ENCODE results near the gene BTNL9. TPM values are rescaled to one million over a fixed set of nuclear protein-coding genes. Genes with fewer than 3 reads are reported as not detected.

Gene BTNL9
- total and polyA plus RNA-seq, 9 of the 15 experiments (the other 6 are each of a cell fraction or from before 2014, with no cell fraction given) = 3.7 to 86.7 (median 29.4) TPM

DNA sequence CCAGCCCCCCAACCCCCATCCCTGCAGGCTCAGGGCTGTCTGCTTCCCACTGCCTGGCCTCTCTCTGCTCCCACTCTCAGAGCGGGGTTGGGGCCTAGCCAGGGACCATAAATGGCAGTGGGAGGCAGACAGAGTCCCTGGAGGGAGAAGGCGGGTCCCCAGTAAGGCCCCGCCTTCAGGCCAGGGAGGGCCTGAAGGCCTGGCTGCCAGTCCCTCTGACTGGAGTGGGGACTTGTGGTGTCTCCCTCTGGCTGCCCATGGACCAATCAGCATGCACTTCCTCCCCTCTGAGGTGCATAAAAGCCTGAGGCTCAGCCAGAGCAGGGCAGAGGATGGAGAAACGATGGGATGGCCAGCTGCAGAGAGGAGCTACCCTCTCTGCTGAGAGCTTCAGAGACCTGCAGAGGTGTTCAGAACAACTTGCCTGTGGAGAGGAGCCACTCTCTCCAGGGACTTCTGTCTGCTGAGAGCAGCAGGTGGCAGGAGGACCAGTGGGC lies 2.7 kb upstream of the BTNL9 start (continued):
- TF ChIP-seq THRA (IDR thresholded peaks at IDR 0.05) = no peak
- TF ChIP-seq HNRNPLL (IDR thresholded peaks at IDR 0.05; ENCODE audit: low read depth, low read length, poor library complexity, severe bottlenecking) = no peak
- no peak for TF ChIP-seq ZNF707 (CRISPR knock-in tag; conservative IDR thresholded peaks at IDR 0.05)
- TF ChIP-seq ERF (CRISPR knock-in tag; IDR thresholded peaks at IDR 0.05) = no peak
- no peak for TF ChIP-seq NCOR1 (IDR thresholded peaks at IDR 0.05)
- no peak for TF ChIP-seq ZNF384 (IDR thresholded peaks at IDR 0.05; ENCODE audit: low read depth, low read length)
- TF ChIP-seq, protein P1, sequence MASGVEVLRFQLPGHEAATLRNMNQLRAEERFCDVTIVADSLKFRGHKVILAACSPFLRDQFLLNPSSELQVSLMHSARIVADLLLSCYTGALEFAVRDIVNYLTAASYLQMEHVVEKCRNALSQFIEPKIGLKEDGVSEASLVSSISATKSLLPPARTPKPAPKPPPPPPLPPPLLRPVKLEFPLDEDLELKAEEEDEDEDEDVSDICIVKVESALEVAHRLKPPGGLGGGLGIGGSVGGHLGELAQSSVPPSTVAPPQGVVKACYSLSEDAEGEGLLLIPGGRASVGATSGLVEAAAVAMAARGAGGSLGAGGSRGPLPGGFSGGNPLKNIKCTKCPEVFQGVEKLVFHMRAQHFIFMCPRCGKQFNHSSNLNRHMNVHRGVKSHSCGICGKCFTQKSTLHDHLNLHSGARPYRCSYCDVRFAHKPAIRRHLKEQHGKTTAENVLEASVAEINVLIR (CRISPR knock-in tag; IDR thresholded peaks at IDR 0.05) = no peak
- TF ChIP-seq, protein P2, sequence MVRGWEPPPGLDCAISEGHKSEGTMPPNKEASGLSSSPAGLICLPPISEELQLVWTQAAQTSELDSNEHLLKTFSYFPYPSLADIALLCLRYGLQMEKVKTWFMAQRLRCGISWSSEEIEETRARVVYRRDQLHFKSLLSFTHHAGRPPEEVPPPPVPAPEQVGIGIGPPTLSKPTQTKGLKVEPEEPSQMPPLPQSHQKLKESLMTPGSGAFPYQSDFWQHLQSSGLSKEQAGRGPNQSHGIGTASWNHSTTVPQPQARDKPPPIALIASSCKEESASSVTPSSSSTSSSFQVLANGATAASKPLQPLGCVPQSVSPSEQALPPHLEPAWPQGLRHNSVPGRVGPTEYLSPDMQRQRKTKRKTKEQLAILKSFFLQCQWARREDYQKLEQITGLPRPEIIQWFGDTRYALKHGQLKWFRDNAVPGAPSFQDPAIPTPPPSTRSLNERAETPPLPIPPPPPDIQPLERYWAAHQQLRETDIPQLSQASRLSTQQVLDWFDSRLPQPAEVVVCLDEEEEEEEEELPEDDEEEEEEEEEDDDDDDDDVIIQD (CRISPR knock-in tag; IDR thresholded peaks at IDR 0.05) = no peak
- TF ChIP-seq FOXJ2 (tag; IDR thresholded peaks at IDR 0.05) = no peak
- TF ChIP-seq ZNF274 (IDR thresholded peaks at IDR 0.05; ENCODE audit: borderline replicate concordance, low read depth, low read length) = no peak
- TF ChIP-seq CHAMP1 (IDR thresholded peaks at IDR 0.05) = no peak
- no peak for TF ChIP-seq CBX2 (IDR thresholded peaks at IDR 0.05; ENCODE audit: insufficient read depth, low read length, poor library complexity, severe bottlenecking)
- no peak for TF ChIP-seq SAP30 (IDR thresholded peaks at IDR 0.05; ENCODE audit: borderline replicate concordance, insufficient read depth, low read depth, low read length, poor library complexity, severe bottlenecking)
- TF ChIP-seq SMAD1 (IDR thresholded peaks at IDR 0.05; ENCODE audit: low read depth, low read length, partially characterized antibody) = no peak
- TF ChIP-seq NCOA4 (IDR thresholded peaks at IDR 0.05; ENCODE audit: partially characterized antibody) = no peak
- TF ChIP-seq ZEB2 (IDR thresholded peaks at IDR 0.05) = no peak
- no peak for TF ChIP-seq CBX8 (IDR thresholded peaks at IDR 0.05; ENCODE audit: borderline replicate concordance, extremely low read depth, low read depth, low read length, poor library complexity, severe bottlenecking)
- no peak for TF ChIP-seq NCOA2 (IDR thresholded peaks at IDR 0.05; ENCODE audit: partially characterized antibody in 2 of 2)
- TF ChIP-seq RBM17 (IDR thresholded peaks at IDR 0.05; ENCODE audit: borderline replicate concordance, low read depth, low read length) = no peak
- no peak for TF ChIP-seq NELFE (IDR thresholded peaks at IDR 0.05; ENCODE audit: insufficient read depth, insufficient read length)
- 0 out of 2 replicates have a peak, but pooled peaks have one; percentile 11 for TF ChIP-seq RBFOX2 (IDR thresholded peaks at IDR 0.05; ENCODE audit: low read depth, low read length)
